Esophagus squamous epithelium (tissue), 5 donors: ENCODE measurements around the gene PKP2. TPM values are rescaled to one million over a fixed set of nuclear protein-coding genes. Genes with fewer than 3 reads are reported as not detected.

Experiments used
- DNase-seq: peaks from one replicate; lab custom pipeline; 2025; lab: John Stamatoyannopoulos, UW
- H3K27ac ChIP-seq, 4 donors: fragments of 200-600 bp; sonication (generic); one replicate each; pipeline ENCODE4 v1.5.1; 2016 to 2019; ENCODE audit warnings: mild to moderate bottlenecking in 1 of 4
- H3K27me3 ChIP-seq, 4 donors: fragments of 200-600 bp; sonication (generic); 1 replicate in 3 of 4; 2 replicates in 1 of 4; pipeline versions ENCODE4 v1.5.1 to v1.6.0; 2017 to 2021; ENCODE audit warnings: antibody characterized with exemption in 1 of 4
- H3K36me3 ChIP-seq, 3 donors: fragments of 200-600 bp; sonication (generic); one replicate each; pipeline ENCODE4 v1.5.1; 2016 to 2019
- H3K4me1 ChIP-seq, 3 donors: fragments of 200-600 bp; sonication (generic); one replicate each; pipeline ENCODE4 v1.5.1; 2017 to 2019
- H3K4me3 ChIP-seq, 4 donors: fragments of 200-600 bp; sonication (generic); 1 replicate in 3 of 4; 2 replicates in 1 of 4; pipeline ENCODE4 v1.5.1; 2016 to 2019; ENCODE audit warnings: mild to moderate bottlenecking in 2 of 4, moderate library complexity in 1 of 4
- H3K9me3 ChIP-seq, 3 donors: fragments of 200-600 bp; sonication (generic); one replicate each; pipeline ENCODE4 v1.5.1; 2016 to 2019
- POLR2A ChIP-seq, 4 donors: fragments of 450-650 bp; IDR thresholded peaks; one replicate each; pipeline ENCODE4 v1.6.1; 2017; ENCODE audit warnings: antibody characterized with exemption in 4 of 4, mild to moderate bottlenecking in 4 of 4, moderate library complexity in 3 of 4
- WGBS, 2 donors: methylation state at CpG; one replicate each; pipeline ENCODE4 v1.1.5; 2018; 5-methylcytosine and 5-hydroxymethylcytosine counted together
- intact Hi-C: fragments of 100-400 bp; cut with DNase I; formaldehyde crosslinking; loops from one replicate; pipeline ENCODE4 v1.15.0; 2022
- total RNA-seq, 4 donors: library from RNA; depleted of rRNA; stranded (reverse); fragments of >200 nt; gene quantifications; one replicate each; pipeline ENCODE4 v1.1.0, GENCODE V29; 2016
- TF ChIP-seq, protein P1 (sequence below), 6 experiments: fragments of 450-650 bp in 4 of 6; fragments of 200-600 bp in 2 of 6; sonication (generic) in 2 of 6; IDR thresholded peaks; one replicate each; pipeline ENCODE4 v1.5.1; 2016 to 2019; ENCODE audit warnings: antibody characterized with exemption in 6 of 6, mild to moderate bottlenecking in 4 of 6, moderate library complexity in 4 of 6
- donor health status: DM: yes; HTN: yes; CAD: no.

PKP2 gene
- 10 to 100 TPM in 3 of 4 donors, 1 to 10 TPM in 1; 8.5 to 22.5 (median 21.6) TPM for total RNA-seq

DNA sequence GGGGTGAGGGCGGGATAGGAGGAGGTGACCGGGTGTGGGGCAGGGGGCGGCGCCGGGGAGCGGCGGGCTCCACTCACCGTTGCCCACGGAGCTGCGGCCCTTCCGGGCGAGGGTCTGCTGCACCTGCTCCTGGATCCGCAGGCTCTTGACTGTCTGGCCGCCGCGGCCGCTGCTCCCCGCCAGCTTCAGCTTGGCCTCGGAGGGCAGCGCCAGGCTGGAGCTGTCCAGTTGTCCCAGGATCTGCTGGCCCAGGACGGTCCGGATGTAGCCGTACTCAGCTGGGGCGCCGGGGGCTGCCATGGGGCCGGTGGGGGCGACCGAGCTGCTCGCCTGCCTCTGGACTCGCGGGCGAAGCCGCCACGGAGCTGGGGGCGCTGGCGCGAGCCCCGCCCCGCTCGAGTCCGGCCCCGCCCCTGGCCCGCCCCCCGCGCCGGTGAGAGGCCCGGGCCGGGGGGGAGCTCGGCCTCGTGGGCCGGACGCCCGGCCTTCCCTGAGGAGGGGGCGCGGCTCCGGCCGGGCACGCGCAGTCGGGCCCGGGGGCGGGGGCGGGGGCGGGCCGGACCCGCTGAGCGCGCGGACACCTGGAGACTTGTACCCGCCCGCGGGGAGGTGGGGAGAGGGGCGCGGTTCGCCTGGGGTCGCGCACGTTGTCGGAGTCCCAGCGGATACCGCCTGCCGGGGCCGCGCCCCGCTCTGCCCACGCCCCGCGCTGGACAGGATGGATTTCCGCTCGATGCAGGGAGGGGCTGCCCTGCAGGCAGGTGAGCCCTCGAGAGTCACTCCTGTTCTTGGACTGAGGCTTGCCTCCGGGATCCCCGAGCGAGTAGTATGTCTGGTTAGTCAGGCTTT is at the start of gene PKP2:
Gene PKP2 (minus strand): TSS at position 346 of the 849 bp plus-strand sequence. CDS start 46 bp downstream, at position 300.
- TF ChIP-seq, protein P1, sequence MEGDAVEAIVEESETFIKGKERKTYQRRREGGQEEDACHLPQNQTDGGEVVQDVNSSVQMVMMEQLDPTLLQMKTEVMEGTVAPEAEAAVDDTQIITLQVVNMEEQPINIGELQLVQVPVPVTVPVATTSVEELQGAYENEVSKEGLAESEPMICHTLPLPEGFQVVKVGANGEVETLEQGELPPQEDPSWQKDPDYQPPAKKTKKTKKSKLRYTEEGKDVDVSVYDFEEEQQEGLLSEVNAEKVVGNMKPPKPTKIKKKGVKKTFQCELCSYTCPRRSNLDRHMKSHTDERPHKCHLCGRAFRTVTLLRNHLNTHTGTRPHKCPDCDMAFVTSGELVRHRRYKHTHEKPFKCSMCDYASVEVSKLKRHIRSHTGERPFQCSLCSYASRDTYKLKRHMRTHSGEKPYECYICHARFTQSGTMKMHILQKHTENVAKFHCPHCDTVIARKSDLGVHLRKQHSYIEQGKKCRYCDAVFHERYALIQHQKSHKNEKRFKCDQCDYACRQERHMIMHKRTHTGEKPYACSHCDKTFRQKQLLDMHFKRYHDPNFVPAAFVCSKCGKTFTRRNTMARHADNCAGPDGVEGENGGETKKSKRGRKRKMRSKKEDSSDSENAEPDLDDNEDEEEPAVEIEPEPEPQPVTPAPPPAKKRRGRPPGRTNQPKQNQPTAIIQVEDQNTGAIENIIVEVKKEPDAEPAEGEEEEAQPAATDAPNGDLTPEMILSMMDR (IDR thresholded peaks at IDR 0.05), result no peak
- peak in 2 of 4 donors; percentile 18 to 38 for TF ChIP-seq POLR2A (IDR thresholded peaks at IDR 0.05)
- H3K27me3 ChIP-seq, result peaks cover 0 to 59% (median 0%) of the 10 kb centered on the region in 4 donors
- no peak for DNase-seq
- H3K36me3 ChIP-seq, result no peaks in the 10 kb centered on the region
- H3K4me3 ChIP-seq, result peak within 1 kb of the TSS; percentile 46 to 77 (median 64)
- H3K9me3 ChIP-seq, result no peaks in the 10 kb centered on the region
- H3K27ac ChIP-seq, result peak within 1 kb of the TSS; percentile 40 to 82 (median 77)
- intact Hi-C loops, result no loop called here
- WGBS, 2 donors, result 0% methylated on average over 1 to 9 of the region's 94 CpGs
- H3K4me1 ChIP-seq, result peaks cover 0 to 68% (median 9%) of the 10 kb centered on the region in 3 donors

DNA sequence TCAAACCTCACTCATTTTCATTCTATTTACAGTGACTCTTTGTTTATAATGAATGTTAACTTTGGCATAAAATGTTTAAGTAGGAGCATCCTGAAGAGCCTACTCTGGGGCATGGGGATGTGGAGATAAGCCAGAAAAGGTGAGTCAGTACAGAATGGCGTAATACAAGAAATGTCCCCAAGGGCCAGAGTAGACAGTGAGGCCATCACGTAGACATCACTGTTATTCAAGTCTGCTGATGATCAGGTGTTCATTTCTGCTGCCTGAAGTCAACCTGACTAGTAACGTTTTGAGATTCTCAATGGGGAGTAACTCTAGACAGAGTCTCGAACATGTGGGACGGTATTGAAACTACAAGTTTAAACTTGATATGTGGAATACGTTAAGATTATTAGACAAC is 47.6 kb upstream of the PKP2 start:
- H3K36me3 ChIP-seq, result no peaks in the 10 kb centered on the region
- WGBS, 2 donors, result 46 to 62% methylated on average over 6 of the region's 6 CpGs
- TF ChIP-seq, protein P1 (IDR thresholded peaks at IDR 0.05), result peak in 1 of 6 experiments; percentile 8
- no peak for TF ChIP-seq POLR2A (IDR thresholded peaks at IDR 0.05)
- H3K4me1 ChIP-seq, result no peaks in the 10 kb centered on the region
- no peaks in the 10 kb centered on the region for H3K27me3 ChIP-seq
- no peak overlapping the region for H3K27ac ChIP-seq
- no peaks in the 10 kb centered on the region for H3K9me3 ChIP-seq
- DNase-seq, result no peak
- intact Hi-C loops, result no loop called here
- no peak overlapping the region for H3K4me3 ChIP-seq

DNA sequence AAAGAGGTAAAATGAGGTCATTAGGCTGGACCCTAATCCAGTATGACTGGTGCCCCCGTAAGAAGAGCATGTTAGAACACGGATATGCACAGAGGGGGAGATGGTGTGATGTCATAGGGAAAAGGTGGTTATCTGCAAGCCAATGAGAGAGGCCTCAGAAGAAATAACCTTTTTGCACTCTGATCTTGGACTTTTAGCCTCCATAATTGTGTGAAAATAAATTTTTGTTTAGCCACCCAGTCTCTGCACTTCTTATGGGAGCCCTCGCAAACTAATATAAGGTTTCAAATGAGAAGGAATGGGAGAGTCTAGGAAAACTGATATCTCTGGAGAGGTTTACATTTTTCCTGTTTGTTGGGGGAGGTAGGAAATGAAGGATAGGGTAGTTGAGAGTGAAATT is 43.2 kb upstream of the PKP2 start:
- Histone ChIP-seq H3K4me1 (no peaks in the 10 kb centered on the region), H3K4me3 (no peak overlapping the region), H3K27ac (no peak overlapping the region), H3K36me3 (no peaks in the 10 kb centered on the region), H3K9me3 (no peaks in the 10 kb centered on the region), H3K27me3 (no peaks in the 10 kb centered on the region)
- 53 to 62% methylated on average over 3 of the region's 3 CpGs for WGBS, 2 donors
- no peak for DNase-seq
- TF ChIP-seq, protein P1 (IDR thresholded peaks at IDR 0.05), result no peak
- no peak for TF ChIP-seq POLR2A (IDR thresholded peaks at IDR 0.05)
- intact Hi-C loops, result no loop called here

DNA sequence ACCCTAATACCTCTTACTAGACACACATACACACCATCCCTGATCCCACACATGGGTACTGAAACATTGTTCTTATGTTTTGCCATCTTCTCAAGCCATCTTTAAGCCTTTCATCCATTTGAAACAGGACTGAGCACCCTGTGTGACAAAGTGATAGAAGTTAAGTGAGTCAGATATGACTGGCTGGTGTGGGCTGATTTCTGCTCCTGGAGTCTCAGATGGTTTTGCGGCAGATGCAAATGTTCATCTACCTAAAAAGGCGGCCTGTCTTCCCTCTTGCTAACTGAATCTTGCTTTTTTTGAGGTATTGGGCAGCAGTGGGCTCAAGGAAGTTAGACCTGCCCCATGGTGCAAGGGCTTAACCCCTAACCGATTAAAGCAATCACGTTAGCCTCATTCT is 30.4 kb upstream of the PKP2 start:
- no peaks in the 10 kb centered on the region for H3K4me1 ChIP-seq
- TF ChIP-seq POLR2A (IDR thresholded peaks at IDR 0.05), result no peak
- no peaks in the 10 kb centered on the region for H3K27me3 ChIP-seq
- no peak overlapping the region for H3K27ac ChIP-seq
- no peak overlapping the region for H3K4me3 ChIP-seq
- H3K36me3 ChIP-seq, result no peaks in the 10 kb centered on the region
- WGBS, 2 donors, result 89 to 90% methylated on average over 3 to 4 of the region's 4 CpGs
- no peaks in the 10 kb centered on the region for H3K9me3 ChIP-seq
- no peak for DNase-seq
- intact Hi-C loops, result no loop called here

- Histone ChIP-seq H3K4me3 (no peak overlapping the region), H3K36me3 (no peaks in the 10 kb centered on the region), H3K27ac (no peak overlapping the region), H3K4me1 (peaks cover 0 to under 1% (median 0%) of the 10 kb centered on the region in 3 donors), H3K27me3 (no peaks in the 10 kb centered on the region), H3K9me3 (no peaks in the 10 kb centered on the region)
- DNase-seq, result no peak
- intact Hi-C loops, result no loop called here
- no peak for TF ChIP-seq POLR2A (IDR thresholded peaks at IDR 0.05)
- TF ChIP-seq, protein P1 (IDR thresholded peaks at IDR 0.05), result no peak
- WGBS, 2 donors, result 71 to 89% methylated on average over 1 of the region's 1 CpG
These were observed 29.8 kb upstream of the PKP2 start for GRCh38 chr12:32926356-32926755.
